HG02623 (cell line): ENCODE data around the gene AUTS2.

Experiments
- ATAC-seq: cut with Tn5 transposase; IDR thresholded peaks from one replicate; pipeline ENCODE4 v1.9.1; 2021; ENCODE audit warnings: moderate library complexity; ENCODE audit not compliant: unreplicated experiment

The AUTS2 gene

GRCh38 chr7:70092314-70093204 lies 494.3 kb downstream of the AUTS2 start:
- ATAC-seq = no peak

GRCh38 chr7:70093205-70093904 lies 495.1 kb downstream of the AUTS2 start:
- ATAC-seq = no peak

- no peak for ATAC-seq
Measured at GRCh38 chr7:70094831-70095230, 496.6 kb downstream of the AUTS2 start.

GRCh38 chr7:70097645-70098044 lies 499.4 kb downstream of the AUTS2 start:
- ATAC-seq = no peak

- ATAC-seq = no peak
Measured at GRCh38 chr7:70098133-70098561, 499.9 kb downstream of the AUTS2 start.

GRCh38 chr7:70098905-70099672 lies 500.8 kb downstream of the AUTS2 start:
- ATAC-seq = no peak

- no peak for ATAC-seq
Measured at GRCh38 chr7:70104243-70104642, 506.0 kb downstream of the AUTS2 start.

GRCh38 chr7:70113078-70113477 lies 514.8 kb downstream of the AUTS2 start:
- no peak for ATAC-seq

- no peak for ATAC-seq
Measured at GRCh38 chr7:70113536-70113935, 515.3 kb downstream of the AUTS2 start.

GRCh38 chr7:70114806-70115205 lies 516.5 kb downstream of the AUTS2 start:
- ATAC-seq = no peak

- no peak for ATAC-seq
Measured at GRCh38 chr7:70116244-70116643, 518.0 kb downstream of the AUTS2 start.

- ATAC-seq = no peak
Measured at GRCh38 chr7:70116867-70117266, 518.6 kb downstream of the AUTS2 start.

GRCh38 chr7:70120851-70121250 lies 522.6 kb downstream of the AUTS2 start:
- no peak for ATAC-seq

GRCh38 chr7:70131817-70132216 lies 533.5 kb downstream of the AUTS2 start:
- no peak for ATAC-seq

- ATAC-seq = no peak
Measured at GRCh38 chr7:70132226-70132851, 534.1 kb downstream of the AUTS2 start.

GRCh38 chr7:70132852-70133690 lies 534.8 kb downstream of the AUTS2 start:
- ATAC-seq = no peak

- no peak for ATAC-seq
Measured at GRCh38 chr7:70134029-70134770, 535.9 kb downstream of the AUTS2 start.

- ATAC-seq = no peak
Measured at GRCh38 chr7:70135656-70136055, 537.4 kb downstream of the AUTS2 start.

- ATAC-seq = no peak
Measured at GRCh38 chr7:70137126-70137525, 538.9 kb downstream of the AUTS2 start.
